ENCODE measurements around the gene PTPRN2. TPM values are rescaled to one million over a fixed set of nuclear protein-coding genes. Genes with fewer than 3 reads are reported as not detected.

Gene PTPRN2
- total and polyA plus RNA-seq, 2 of the 8 experiments (the other 6 are each of a cell fraction or from before 2014, with no cell fraction given) = 2.6 to 4.5 TPM

GRCh38 chr7:158077151-158077840 lies 510.3 kb downstream of the PTPRN2 start:
- no peak overlapping the region for H2BK5ac ChIP-seq (ENCODE audit: low read depth, low read length)
- H3K9me3 ChIP-seq (ENCODE audit: insufficient read depth in 2 of 2, low read depth in 1 of 2, low read length in 1 of 2) = peaks cover 2 to 44% of the 10 kb centered on the region in 2 experiments; a peak in 3 of 4 replicates
- no peak for FAIRE-seq
- H3K4me1 ChIP-seq (replicated peaks in 1 of 4; ENCODE audit: control insufficient read depth in 3 of 4, insufficient read depth in 4 of 4, low read length in 3 of 4) = no peaks in the 10 kb centered on the region
- DNase-seq (ENCODE audit: low read depth in 1 of 2, low spot score in 2 of 2) = no peak
- CTCF ChIA-PET (ENCODE audit: partially characterized antibody) = interaction anchor here (0.8 kb wide), 1 partner anchor 178 kb away, joined by 3 read pairs; no protein-coding TSS in a partner anchor
- no peak overlapping the region for H2AFZ ChIP-seq (ENCODE audit: low read length)
- H3K23ac ChIP-seq (ENCODE audit: insufficient read length) = no peak overlapping the region
- no peak overlapping the region for H2BK15ac ChIP-seq (ENCODE audit: low read length)
- no peak overlapping the region for H3K18ac ChIP-seq (ENCODE audit: extremely low read depth, low read length)
- no peak overlapping the region for H3K4me3 ChIP-seq (ENCODE audit: extremely low read depth in 1 of 4, insufficient read depth in 2 of 4, low read depth in 3 of 4, low read length in 4 of 4)
- H4K8ac ChIP-seq (ENCODE audit: extremely low read depth, insufficient read depth, low read length) = no peak overlapping the region
- no peak overlapping the region for H3K56ac ChIP-seq (replicated peaks; ENCODE audit: insufficient read length, low read depth, low read length)
- H3K36me3 ChIP-seq (ENCODE audit: control insufficient read depth in 2 of 4, insufficient read depth in 4 of 4, low read length in 3 of 4) = no peaks in the 10 kb centered on the region
- no peak overlapping the region for H2BK20ac ChIP-seq (ENCODE audit: low read length)
- H3K23me2 ChIP-seq (ENCODE audit: low read depth, low read length) = no peaks in the 10 kb centered on the region
- no peaks in the 10 kb centered on the region for H3K79me2 ChIP-seq (ENCODE audit: control insufficient read depth in 1 of 2, insufficient read depth in 2 of 2, low read length in 2 of 2)
- POLR2A ChIA-PET (ENCODE audit: partially characterized antibody) = no interaction called here
- H3K9ac ChIP-seq (replicated peaks in 1 of 4; ENCODE audit: extremely low read depth in 1 of 4, low read depth in 3 of 4, low read length in 3 of 4) = no peak overlapping the region
- H3K27me3 ChIP-seq (replicated peaks in 1 of 4; ENCODE audit: control insufficient read depth in 3 of 4, extremely low read depth in 1 of 4, insufficient read depth in 3 of 4, low read length in 3 of 4) = no peaks in the 10 kb centered on the region
- H3K14ac ChIP-seq (ENCODE audit: insufficient read length) = no peak overlapping the region
- no peak overlapping the region for H4K91ac ChIP-seq (replicated peaks; ENCODE audit: insufficient read length, low read length)
- 87% methylated on average over 21 of the region's 21 CpGs; no CpG with 5 or more reads in 1 of the 2 experiments for WGBS, 2 experiments (ENCODE audit: extremely low coverage in 1 of 2, insufficient coverage in 1 of 2, insufficient read length in 1 of 2, insufficient replicate concordance in 2 of 2, low coverage in 1 of 2, low lambda C conversion rate in 2 of 2, missing lambda C conversion rate in 1 of 2)
- no peak overlapping the region for H2BK12ac ChIP-seq (ENCODE audit: low read depth, low read length)
- no peak overlapping the region for H3K27ac ChIP-seq (ENCODE audit: low read depth, low read length)
- H2AK5ac ChIP-seq (ENCODE audit: low read depth, low read length) = no peak overlapping the region
- H3K4me2 ChIP-seq (ENCODE audit: insufficient read depth in 1 of 2, low read depth in 2 of 2, low read length in 2 of 2) = no peak overlapping the region
- H3K79me1 ChIP-seq (ENCODE audit: low read depth, low read length) = no peaks in the 10 kb centered on the region
- H4K5ac ChIP-seq (ENCODE audit: insufficient read length, low read depth, low read length) = no peak overlapping the region
- H4K20me1 ChIP-seq (replicated peaks in 1 of 2; ENCODE audit: control insufficient read depth in 1 of 2, insufficient read depth in 2 of 2, low read length in 2 of 2) = no peaks in the 10 kb centered on the region
- no peak overlapping the region for H2BK120ac ChIP-seq (replicated peaks; ENCODE audit: low read depth, low read length)
- no peak overlapping the region for H3K4ac ChIP-seq (replicated peaks; ENCODE audit: insufficient read length, low read depth, low read length)
- no peak for TF ChIP-seq TEAD4 (IDR thresholded peaks at IDR 0.05; ENCODE audit: low read depth, low read length)

Measured in H1 (cell line).